ENCODE measurements around the gene MARK1.

GRCh38 chr1:220511785-220512184 lies 16.2 kb upstream of the MARK1 start:
- TF ChIP-seq CTCF (IDR thresholded peaks at IDR 0.05) (no peak), POLR2A (IDR thresholded peaks at IDR 0.05) (no peak), POLR2AphosphoS5 (IDR thresholded peaks at IDR 0.05) (no peak), EP300 (IDR thresholded peaks at IDR 0.05) (no peak)

Measured in sigmoid colon (tissue), 4 donors.